IMR-90 (cell line): ENCODE results near the gene SERPINE2. TPM values are rescaled to one million over a fixed set of nuclear protein-coding genes. Genes with fewer than 3 reads are reported as not detected.

ENCODE experiments used
- ATAC-seq: fragments of 200-7000 bp; cut with Tn5 transposase; 2 replicates; pipeline ENCODE4 v1.9.1; 2020; ENCODE audit warnings: low read depth, mild to moderate bottlenecking, moderate library complexity
- BruUV-seq: library from RNA; stranded (reverse); fragments of 400-500 nt; replicated peaks from 2 replicates; lab custom pipeline; 2021; lab: Mats Ljungman, UMichigan
- CTCF ChIA-PET: fragments of 300-600 bp; formaldehyde crosslinking; extraction: SDS; loops from one replicate; lab custom pipeline; 2021; ENCODE audit warnings: antibody characterized with exemption; lab: Yijun Ruan, JAX
- POLR2A ChIA-PET: fragments of 300-600 bp; sonication (Branson Sonifier 250); formaldehyde crosslinking; loops from one replicate; lab custom pipeline; 2022; ENCODE audit warnings: antibody characterized with exemption; ENCODE audit not compliant: unreplicated experiment; lab: Charles Lee
- DNase-seq: peaks from one replicate; pipeline ENCODE4 v3.0.0; 2013
- H2AFZ ChIP-seq: replicated peaks from 2 replicates; pipeline ENCODE3; 2013; ENCODE audit warnings: low read length, mild to moderate bottlenecking; ENCODE audit not compliant: poor library complexity
- H2AK5ac ChIP-seq: 2 replicates; pipeline ENCODE4 v1.6.1; 2013; ENCODE audit warnings: low read depth, low read length, inconsistent platforms
- H2AK9ac ChIP-seq: replicated peaks from 2 replicates; pipeline ENCODE3; 2013; ENCODE audit warnings: mild to moderate bottlenecking, low read depth, low read length, moderate library complexity; ENCODE audit not compliant: poor library complexity
- H2BK120ac ChIP-seq: 2 replicates; pipeline ENCODE4 v1.6.1; 2013; ENCODE audit warnings: low read depth, low read length, inconsistent platforms
- H2BK15ac ChIP-seq: 3 replicates; pipeline ENCODE4 v1.6.1; 2013; ENCODE audit warnings: low read depth, low read length, inconsistent platforms
- H2BK20ac ChIP-seq: 2 replicates; pipeline ENCODE4 v1.6.1; 2013; ENCODE audit warnings: low read depth, mild to moderate bottlenecking, inconsistent platforms, low read length, moderate library complexity
- H2BK5ac ChIP-seq: 2 replicates; pipeline ENCODE4 v1.6.1; 2013; ENCODE audit warnings: mild to moderate bottlenecking, low read depth, low read length, inconsistent platforms; ENCODE audit not compliant: poor library complexity, severe bottlenecking
- H3K14ac ChIP-seq: replicated peaks from 2 replicates; pipeline ENCODE4 v1.6.1; 2013; ENCODE audit warnings: low read depth, low read length, inconsistent platforms
- H3K18ac ChIP-seq: 2 replicates; pipeline ENCODE4 v1.6.1; 2013; ENCODE audit warnings: low read depth, low read length, control low read depth
- H3K23ac ChIP-seq: 2 replicates; pipeline ENCODE4 v1.6.1; 2013; ENCODE audit warnings: low read depth, low read length, inconsistent platforms
- H3K27ac ChIP-seq: 2 replicates; pipeline ENCODE4 v1.5.1; 2013; ENCODE audit warnings: mild to moderate bottlenecking, control low read depth, low read length; ENCODE audit not compliant: insufficient read depth
- H3K27me3 ChIP-seq: 2 replicates; pipeline ENCODE4 v1.6.1; 2013; ENCODE audit warnings: low read length; ENCODE audit not compliant: control insufficient read depth, insufficient read depth
- H3K36me3 ChIP-seq: 2 replicates; pipeline ENCODE4 v1.6.1; 2013; ENCODE audit warnings: low read length, mixed read lengths; ENCODE audit not compliant: control insufficient read depth, insufficient read depth
- H3K4ac ChIP-seq: 2 replicates; pipeline ENCODE4 v1.6.1; 2013; ENCODE audit warnings: low read depth, low read length, inconsistent platforms
- H3K4me1 ChIP-seq: 2 replicates; pipeline ENCODE4 v1.6.1; 2013; ENCODE audit warnings: low read length, mixed read lengths; ENCODE audit not compliant: control insufficient read depth, insufficient read depth
- H3K4me2 ChIP-seq: 2 replicates; pipeline ENCODE4 v1.6.1; 2013; ENCODE audit warnings: low read depth, mild to moderate bottlenecking, control low read depth, low read length, moderate library complexity
- H3K4me3 ChIP-seq: 2 replicates; pipeline ENCODE4 v1.5.1; 2013; ENCODE audit warnings: low read depth, mild to moderate bottlenecking, control low read depth, low read length, moderate library complexity; ENCODE audit not compliant: insufficient read depth
- H3K56ac ChIP-seq: 2 replicates; pipeline ENCODE4 v1.6.1; 2013; ENCODE audit warnings: low read length, inconsistent platforms; ENCODE audit not compliant: insufficient read depth; ENCODE audit errors: extremely low read depth
- H3K79me1 ChIP-seq, 2 experiments: 2 replicates each; pipeline ENCODE4 v1.6.1; 2013; ENCODE audit warnings: low read length in 2 of 2, inconsistent platforms in 1 of 2, low read depth in 1 of 2
- H3K9ac ChIP-seq: 2 replicates; pipeline ENCODE4 v1.6.1; 2013; ENCODE audit warnings: low read depth, low read length, control low read depth
- H3K9me1 ChIP-seq: 2 replicates; pipeline ENCODE4 v1.6.1; 2013; ENCODE audit warnings: low read length, inconsistent platforms; ENCODE audit not compliant: insufficient read depth
- H3K9me3 ChIP-seq: 2 replicates; pipeline ENCODE4 v1.6.1; 2013; ENCODE audit warnings: low read length; ENCODE audit not compliant: control insufficient read depth, insufficient read depth
- H4K20me1 ChIP-seq: 2 replicates; pipeline ENCODE4 v1.6.1; 2013; ENCODE audit warnings: low read length, inconsistent platforms; ENCODE audit not compliant: insufficient read depth
- H4K5ac ChIP-seq: 2 replicates; pipeline ENCODE4 v1.6.1; 2013; ENCODE audit warnings: mild to moderate bottlenecking, low read depth, low read length, control low read depth
- H4K8ac ChIP-seq, 2 experiments: 2 replicates each; pipeline ENCODE4 v1.6.1; 2013; ENCODE audit warnings: low read depth in 2 of 2, low read length in 2 of 2, control low read depth in 1 of 2, inconsistent platforms in 1 of 2
- H4K91ac ChIP-seq: 2 replicates; pipeline ENCODE4 v1.6.1; 2013; ENCODE audit warnings: low read depth, low read length, inconsistent platforms; ENCODE audit not compliant: insufficient read depth
- MAZ ChIP-seq: IDR thresholded peaks from 2 replicates; pipeline ENCODE4 v1.6.1; 2012; ENCODE audit warnings: low read depth, mild to moderate bottlenecking, low read length, improper control_type of control experiment, moderate library complexity, borderline replicate concordance
- SMC3 ChIP-seq: fragments of 150-350 bp; IDR thresholded peaks from 2 replicates; pipeline ENCODE4 v1.6.1; 2016; ENCODE audit warnings: low read depth, mild to moderate bottlenecking, antibody characterized with exemption, low read length, moderate library complexity
- WGBS, 2 experiments: methylation state at CpG; one replicate each; pipeline versions ENCODE4 v1.1.5 to v1.1.7; 2013; ENCODE audit warnings: missing lambda C conversion rate in 2 of 2; ENCODE audit not compliant: insufficient read length in 1 of 2; ENCODE audit errors: extremely low coverage in 2 of 2; 5-methylcytosine and 5-hydroxymethylcytosine counted together
- dilution Hi-C: fragments of 300-500 bp; cut with HindIII; formaldehyde crosslinking; loops from one replicate; pipeline ENCODE4 v1.14.3; 2018; ENCODE audit warnings: low sequenced_read_pairs; ENCODE audit not compliant: unreplicated experiment
- in situ Hi-C: fragments of 300-500 bp; cut with MboI; formaldehyde crosslinking; loops from 3 replicates; pipeline ENCODE4 v1.14.3; 2019; ENCODE audit warnings: low sequenced_read_pairs, inconsistent platforms, mixed read lengths
- intact Hi-C: fragments of 100-400 bp; cut with micrococcal nuclease; formaldehyde crosslinking; loops from 2 replicates; pipeline ENCODE4 v1.10.0; 2022
- polyA plus RNA-seq, 3 experiments: library from polyadenylated mRNA; depleted of rRNA; stranded (reverse); fragments of >200 nt; gene quantifications; 2 replicates each; pipeline ENCODE4 v1.2.3, GENCODE V29; 2012; ENCODE audit warnings: low replicate concordance in 1 of 3
- total RNA-seq: library from RNA; depleted of rRNA; stranded (reverse); fragments of >200 nt; gene quantifications from 2 replicates; pipeline ENCODE4 v1.2.3, GENCODE V29; 2012
- TF ChIP-seq, protein P1 (sequence below): fragments of 150-350 bp; IDR thresholded peaks from 2 replicates; pipeline ENCODE4 v1.6.1; 2016; ENCODE audit warnings: low read depth, mild to moderate bottlenecking, low read length, moderate library complexity, borderline replicate concordance

The SERPINE2 gene
- total and polyA plus RNA-seq, 2 of the 4 experiments (the other 2 are of a cell fraction): 24.0 to 62.7 TPM

GRCh38 chr2:223978451-223978850 is 60.6 kb downstream of the SERPINE2 start:
- H2AK5ac ChIP-seq: no peak overlapping the region
- no peaks in the 10 kb centered on the region for H3K27me3 ChIP-seq
- H3K4me3 ChIP-seq: no peak overlapping the region
- H3K27ac ChIP-seq: no peak overlapping the region
- H2AK9ac ChIP-seq: no peak overlapping the region
- peaks cover 5% of the 10 kb centered on the region; the same call in 1 of the 2 replicates for H3K9me1 ChIP-seq
- H2AFZ ChIP-seq: no peak overlapping the region
- H4K5ac ChIP-seq: no peak overlapping the region
- H4K91ac ChIP-seq: no peak overlapping the region
- in situ Hi-C loops (no loop called here), intact Hi-C loops (no loop called here), dilution Hi-C loops (no loop called here)
- H3K36me3 ChIP-seq: peaks cover 9% of the 10 kb centered on the region
- no peaks in the 10 kb centered on the region for H3K79me1 ChIP-seq
- ChIA-PET CTCF (interaction anchor here (1.3 kb wide), 1 partner anchor 15 kb away, joined by 3 read pairs; no protein-coding TSS in a partner anchor), POLR2A (no interaction called here)
- no peaks in the 10 kb centered on the region for H4K20me1 ChIP-seq
- H3K9ac ChIP-seq: no peak overlapping the region
- no peak overlapping the region for H4K8ac ChIP-seq
- TF ChIP-seq MAZ (no peak), SMC3 (no peak)
- TF ChIP-seq, protein P1, sequence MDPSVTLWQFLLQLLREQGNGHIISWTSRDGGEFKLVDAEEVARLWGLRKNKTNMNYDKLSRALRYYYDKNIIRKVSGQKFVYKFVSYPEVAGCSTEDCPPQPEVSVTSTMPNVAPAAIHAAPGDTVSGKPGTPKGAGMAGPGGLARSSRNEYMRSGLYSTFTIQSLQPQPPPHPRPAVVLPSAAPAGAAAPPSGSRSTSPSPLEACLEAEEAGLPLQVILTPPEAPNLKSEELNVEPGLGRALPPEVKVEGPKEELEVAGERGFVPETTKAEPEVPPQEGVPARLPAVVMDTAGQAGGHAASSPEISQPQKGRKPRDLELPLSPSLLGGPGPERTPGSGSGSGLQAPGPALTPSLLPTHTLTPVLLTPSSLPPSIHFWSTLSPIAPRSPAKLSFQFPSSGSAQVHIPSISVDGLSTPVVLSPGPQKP: no peak
- no peak overlapping the region for H3K23ac ChIP-seq
- H2BK5ac ChIP-seq: no peak overlapping the region
- no peak overlapping the region for H2BK15ac ChIP-seq
- H3K4me1 ChIP-seq: no peaks in the 10 kb centered on the region
- H3K4me2 ChIP-seq: no peak overlapping the region
- no peak overlapping the region for H3K18ac ChIP-seq
- H3K4ac ChIP-seq: no peak overlapping the region
- WGBS, 2 experiments: 100% methylated on average over 1 of the region's 4 CpGs; no CpG with 5 or more reads in 1 of the 2 experiments
- DNase-seq: no peak
- no peak overlapping the region for H3K14ac ChIP-seq
- ATAC-seq: no peak
- H2BK120ac ChIP-seq: no peak overlapping the region
- no peak overlapping the region for H2BK20ac ChIP-seq
- no TSS peak for BruUV-seq
- no peak overlapping the region for H3K56ac ChIP-seq
- H3K9me3 ChIP-seq: no peaks in the 10 kb centered on the region
